Vagina (tissue), 2 donors: ENCODE data around the gene HOXD12. TPM values are rescaled to one million over a fixed set of nuclear protein-coding genes. Genes with fewer than 3 reads are reported as not detected.
A peak's percentile ranks its signal among the peaks of the same experiment; 100 is the strongest.

Source experiments
- DNase-seq, 2 donors: peaks; one replicate each; pipeline ENCODE4 v3.0.0-alpha.2; 2017; ENCODE audit errors: extremely low spot score in 2 of 2
- H3K27ac ChIP-seq: fragments of 200-600 bp; sonication (generic); one replicate; pipeline ENCODE4 v1.5.1; 2019
- H3K27me3 ChIP-seq: fragments of 200-600 bp; sonication (generic); one replicate; pipeline ENCODE4 v1.5.1; 2019
- H3K36me3 ChIP-seq, 2 donors: fragments of 200-600 bp; sonication (generic); one replicate each; pipeline ENCODE4 v1.5.1; 2017 to 2019
- H3K4me1 ChIP-seq: fragments of 200-600 bp; sonication (generic); one replicate; pipeline ENCODE4 v1.5.1; 2019
- H3K4me3 ChIP-seq, 2 donors: fragments of 200-600 bp; sonication (generic); 1 replicate in 1 of 2; 2 replicates in 1 of 2; pipeline ENCODE4 v1.5.1; 2016 to 2019
- H3K9me3 ChIP-seq: fragments of 200-600 bp; sonication (generic); one replicate; pipeline ENCODE4 v1.5.1; 2019
- POLR2A ChIP-seq, 2 donors: fragments of 450-650 bp; IDR thresholded peaks; one replicate each; pipeline ENCODE4 v1.6.1; 2017; ENCODE audit warnings: antibody characterized with exemption in 2 of 2, mild to moderate bottlenecking in 2 of 2, moderate library complexity in 2 of 2
- POLR2AphosphoS5 ChIP-seq, 2 donors: sonication (generic); formaldehyde crosslinking; IDR thresholded peaks; one replicate each; pipeline ENCODE4 v1.9.0; 2017; ENCODE audit warnings: antibody characterized with exemption in 2 of 2, mild to moderate bottlenecking in 2 of 2, low read depth in 1 of 2; ENCODE audit not compliant: insufficient read depth in 1 of 2
- intact Hi-C: fragments of 100-400 bp; cut with DNase I; formaldehyde crosslinking; loops from one replicate; pipeline ENCODE4 v1.15.1; 2023
- total RNA-seq: library from RNA; depleted of rRNA; stranded (reverse); fragments of >200 nt; gene quantifications from one replicate; pipeline ENCODE4 v1.2.3, GENCODE V29; 2016
- TF ChIP-seq, protein P1 (sequence below), 3 experiments: fragments of 450-650 bp in 2 of 3; fragments of 200-600 bp in 1 of 3; sonication (generic) in 1 of 3; IDR thresholded peaks; one replicate each; pipeline ENCODE4 v1.5.1; 2017 to 2019; ENCODE audit warnings: antibody characterized with exemption in 3 of 3, mild to moderate bottlenecking in 2 of 3, moderate library complexity in 2 of 3

The HOXD12 gene
- total RNA-seq, 1 donor from 2014 or later: 1.7 TPM

DNA sequence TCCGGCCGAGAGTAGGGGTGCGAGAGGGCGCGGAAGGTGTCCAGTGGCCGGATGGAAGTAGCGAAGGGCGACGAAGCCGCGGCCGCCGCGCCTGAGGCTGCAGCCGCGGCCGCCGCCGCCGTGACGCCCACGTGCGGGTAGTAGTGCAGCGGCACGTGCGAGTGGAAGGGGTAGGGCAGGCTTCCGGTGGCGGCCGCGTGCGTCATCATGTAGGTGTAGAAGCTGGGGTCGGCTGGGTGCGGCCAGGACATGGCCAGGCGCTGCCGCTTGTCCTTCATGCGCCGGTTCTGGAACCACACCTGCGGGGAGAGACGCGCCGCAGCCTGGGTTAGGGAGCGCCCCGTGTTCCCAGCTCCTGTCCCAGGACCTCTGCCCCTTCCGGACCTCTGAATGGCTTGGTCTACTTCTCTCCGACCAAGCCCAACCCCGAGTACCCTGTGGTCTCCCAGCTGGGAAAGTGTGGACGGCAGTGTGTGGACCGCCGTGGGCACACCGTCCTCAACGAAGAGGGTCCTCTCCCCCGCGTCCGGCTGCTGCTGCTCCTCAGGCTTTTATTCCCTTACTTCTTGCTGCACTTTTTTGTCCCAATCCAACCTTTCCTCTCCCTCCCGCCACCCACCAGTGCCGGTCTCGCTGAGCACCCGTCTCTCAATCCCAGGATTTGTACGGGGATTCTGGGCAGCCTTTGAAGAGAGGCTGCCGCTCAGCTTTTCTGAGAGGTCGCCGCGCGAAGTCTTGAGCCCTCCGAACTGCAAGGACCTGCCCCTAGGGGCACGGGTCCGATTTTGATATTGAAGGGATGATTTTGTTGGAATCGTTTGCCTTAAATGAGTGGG is 18.8 kb upstream of the HOXD12 start:
- DNase-seq: peak; percentile 72 to 87
- H3K27me3 ChIP-seq: peaks cover 9% of the 10 kb centered on the region
- H3K9me3 ChIP-seq: no peaks in the 10 kb centered on the region
- TF ChIP-seq POLR2A (IDR thresholded peaks at IDR 0.05) (peak in 1 of 2 donors; percentile 44), POLR2AphosphoS5 (IDR thresholded peaks at IDR 0.05; ENCODE audit: insufficient read depth in 1 of 2, low read depth in 1 of 2) (peak in 1 of 2 donors; percentile 80)
- TF ChIP-seq, protein P1, sequence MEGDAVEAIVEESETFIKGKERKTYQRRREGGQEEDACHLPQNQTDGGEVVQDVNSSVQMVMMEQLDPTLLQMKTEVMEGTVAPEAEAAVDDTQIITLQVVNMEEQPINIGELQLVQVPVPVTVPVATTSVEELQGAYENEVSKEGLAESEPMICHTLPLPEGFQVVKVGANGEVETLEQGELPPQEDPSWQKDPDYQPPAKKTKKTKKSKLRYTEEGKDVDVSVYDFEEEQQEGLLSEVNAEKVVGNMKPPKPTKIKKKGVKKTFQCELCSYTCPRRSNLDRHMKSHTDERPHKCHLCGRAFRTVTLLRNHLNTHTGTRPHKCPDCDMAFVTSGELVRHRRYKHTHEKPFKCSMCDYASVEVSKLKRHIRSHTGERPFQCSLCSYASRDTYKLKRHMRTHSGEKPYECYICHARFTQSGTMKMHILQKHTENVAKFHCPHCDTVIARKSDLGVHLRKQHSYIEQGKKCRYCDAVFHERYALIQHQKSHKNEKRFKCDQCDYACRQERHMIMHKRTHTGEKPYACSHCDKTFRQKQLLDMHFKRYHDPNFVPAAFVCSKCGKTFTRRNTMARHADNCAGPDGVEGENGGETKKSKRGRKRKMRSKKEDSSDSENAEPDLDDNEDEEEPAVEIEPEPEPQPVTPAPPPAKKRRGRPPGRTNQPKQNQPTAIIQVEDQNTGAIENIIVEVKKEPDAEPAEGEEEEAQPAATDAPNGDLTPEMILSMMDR (IDR thresholded peaks at IDR 0.05): no peak
- intact Hi-C loops: loop anchor here (10.0 kb wide), 1 partner anchor 1746 kb away; the partner anchor contains the start of gene SP9
- H3K4me1 ChIP-seq: peaks cover 45% of the 10 kb centered on the region
- peak overlapping the region; percentile 49 to 52 for H3K4me3 ChIP-seq
- peak overlapping the region; percentile 93 for H3K27ac ChIP-seq
- no peaks in the 10 kb centered on the region for H3K36me3 ChIP-seq

DNA sequence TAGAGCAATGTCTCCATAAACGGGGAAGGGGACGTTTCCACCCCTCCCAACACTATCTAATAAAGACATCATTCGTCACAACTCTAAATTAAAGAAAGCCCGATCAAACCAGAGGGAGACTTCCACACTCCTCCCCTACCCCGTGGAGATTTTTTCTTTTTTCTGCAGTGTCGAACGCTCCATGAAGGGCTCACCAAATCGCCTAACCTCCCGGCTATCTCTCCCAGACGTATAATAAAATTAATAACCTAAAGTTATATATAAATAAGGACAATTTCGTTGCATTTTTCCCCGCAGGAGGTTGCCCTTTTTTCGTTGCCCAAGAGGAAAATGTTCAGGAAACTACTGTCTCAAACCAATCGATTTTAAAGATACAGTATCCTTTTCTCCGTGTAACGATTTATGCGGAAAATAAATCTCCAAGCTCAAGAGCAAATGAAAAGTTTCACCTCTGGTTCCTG is 18.2 kb upstream of the HOXD12 start:
- TF ChIP-seq, protein P1 (IDR thresholded peaks at IDR 0.05): no peak
- no peak for TF ChIP-seq POLR2A (IDR thresholded peaks at IDR 0.05)
- TF ChIP-seq POLR2AphosphoS5 (IDR thresholded peaks at IDR 0.05; ENCODE audit: insufficient read depth in 1 of 2, low read depth in 1 of 2): no peak
- no peak for DNase-seq
- no peaks in the 10 kb centered on the region for H3K9me3 ChIP-seq
- H3K27me3 ChIP-seq: peaks cover 9% of the 10 kb centered on the region
- H3K4me1 ChIP-seq: peaks cover 51% of the 10 kb centered on the region
- H3K27ac ChIP-seq: peak overlapping the region; percentile 93
- peak overlapping the region; percentile 49 to 52 for H3K4me3 ChIP-seq
- no peaks in the 10 kb centered on the region for H3K36me3 ChIP-seq
- intact Hi-C loops: loop anchor here (10.0 kb wide), 1 partner anchor 1747 kb away; the partner anchor contains the start of gene SP9

DNA sequence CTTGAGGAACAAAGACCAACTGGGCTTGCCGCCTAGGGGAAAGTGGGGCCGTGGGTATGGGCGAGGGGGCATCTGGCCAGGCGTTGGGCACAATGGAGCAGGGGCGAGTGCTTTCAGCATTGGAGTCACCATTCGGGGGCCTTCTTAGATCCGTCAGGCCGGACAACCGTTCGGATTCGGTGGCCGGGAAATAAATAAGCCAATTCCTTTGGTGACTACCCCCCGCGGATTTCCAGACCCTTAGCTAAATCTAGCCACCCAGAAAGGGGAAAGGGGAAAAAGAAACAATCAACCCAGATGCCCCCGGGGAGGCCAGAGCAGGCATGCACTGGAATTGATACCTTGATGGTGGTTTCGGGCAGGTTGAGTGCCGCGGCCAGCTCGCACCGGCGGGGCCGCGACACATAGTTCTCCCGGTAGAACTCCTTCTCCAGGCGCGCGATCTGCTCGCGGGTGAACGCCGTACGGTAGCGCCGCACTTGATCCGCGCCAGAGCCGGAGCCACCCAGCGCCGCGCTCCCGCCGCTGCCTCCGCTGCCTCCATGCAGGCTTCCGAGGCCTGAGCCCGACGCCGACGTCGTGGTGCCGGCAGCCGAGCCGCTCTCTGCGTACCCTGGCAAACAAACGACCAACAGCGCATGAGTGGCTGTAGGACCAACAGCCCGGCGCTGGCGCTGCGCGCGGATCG is 17.6 kb upstream of the HOXD12 start:
- TF ChIP-seq, protein P1 (IDR thresholded peaks at IDR 0.05): no peak
- TF ChIP-seq POLR2A (IDR thresholded peaks at IDR 0.05): no peak
- TF ChIP-seq POLR2AphosphoS5 (IDR thresholded peaks at IDR 0.05; ENCODE audit: insufficient read depth in 1 of 2, low read depth in 1 of 2): peak in 1 of 2 donors; percentile 27
- H3K4me3 ChIP-seq: peak overlapping the region; percentile 49 to 52
- no peaks in the 10 kb centered on the region for H3K36me3 ChIP-seq
- peak in 1 of 2 donors; percentile 84 for DNase-seq
- H3K27me3 ChIP-seq: peaks cover 9% of the 10 kb centered on the region
- intact Hi-C loops: loop anchor here (10.0 kb wide), 1 partner anchor 1747 kb away; the partner anchor contains the start of gene SP9
- peaks cover 55% of the 10 kb centered on the region for H3K4me1 ChIP-seq
- H3K27ac ChIP-seq: peak overlapping the region; percentile 93
- H3K9me3 ChIP-seq: no peaks in the 10 kb centered on the region

DNA sequence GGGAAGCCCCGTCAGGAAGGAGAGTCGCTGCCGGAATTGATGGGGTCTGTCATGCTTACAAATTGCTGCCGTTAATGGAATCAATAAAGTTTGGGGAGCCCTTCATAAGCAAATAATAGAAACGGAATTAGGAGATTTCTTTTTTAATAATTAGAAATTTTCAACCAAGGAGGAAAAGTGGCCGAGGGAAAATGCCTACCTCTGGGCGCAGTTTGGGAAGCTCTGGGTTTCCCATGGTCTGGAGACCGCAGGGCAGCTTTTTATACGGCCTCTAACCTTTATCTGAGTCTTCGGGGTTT is 17.1 kb upstream of the HOXD12 start:
- Histone ChIP-seq H3K27ac (peak overlapping the region; percentile 93), H3K9me3 (no peaks in the 10 kb centered on the region), H3K36me3 (no peaks in the 10 kb centered on the region), H3K27me3 (peaks cover 9% of the 10 kb centered on the region), H3K4me1 (peaks cover 55% of the 10 kb centered on the region), H3K4me3 (peak overlapping the region; percentile 49 to 52)
- TF ChIP-seq POLR2AphosphoS5 (IDR thresholded peaks at IDR 0.05; ENCODE audit: insufficient read depth in 1 of 2, low read depth in 1 of 2): no peak
- no peak for TF ChIP-seq POLR2A (IDR thresholded peaks at IDR 0.05)
- TF ChIP-seq, protein P1 (IDR thresholded peaks at IDR 0.05): no peak
- DNase-seq: no peak
- intact Hi-C loops: loop anchor here (10.0 kb wide), 1 partner anchor 1748 kb away; the partner anchor contains the start of gene SP9
